ENCODE data around the gene SH2B3.

Gene SH2B3

GRCh38 chr12:111429828-111430432 is 24.2 kb downstream of the SH2B3 start:
- peak; percentile 74 for DNase-seq

GRCh38 chr12:111430433-111431353 is 25.0 kb downstream of the SH2B3 start:
- DNase-seq: peak; percentile 78

DNA sequence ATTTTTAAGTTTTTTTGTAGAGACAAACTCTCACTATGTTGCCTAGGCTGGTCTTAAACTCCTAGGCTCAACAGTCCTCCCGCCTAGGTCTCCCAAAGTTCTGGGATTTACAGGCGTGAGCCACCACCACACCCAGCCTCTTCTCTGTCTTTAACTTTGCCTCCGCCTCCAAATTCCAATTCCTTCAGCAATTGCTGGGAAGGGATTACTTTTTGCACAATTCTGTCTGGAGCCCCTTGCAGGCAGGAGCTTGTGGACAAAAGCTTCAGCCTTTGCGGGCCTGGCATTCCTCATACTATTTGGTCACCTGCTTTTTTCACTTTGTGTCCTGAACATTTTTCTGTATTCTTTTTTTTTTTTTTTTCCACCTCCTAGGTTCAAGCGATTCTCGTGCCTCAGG is 26.0 kb downstream of the SH2B3 start:
- no peak for DNase-seq

- DNase-seq: no peak
Measured at GRCh38 chr12:111434049-111434448, 28.3 kb downstream of the SH2B3 start.

GRCh38 chr12:111434680-111435338 is 29.1 kb downstream of the SH2B3 start:
- DNase-seq: peak; percentile 87

DNA sequence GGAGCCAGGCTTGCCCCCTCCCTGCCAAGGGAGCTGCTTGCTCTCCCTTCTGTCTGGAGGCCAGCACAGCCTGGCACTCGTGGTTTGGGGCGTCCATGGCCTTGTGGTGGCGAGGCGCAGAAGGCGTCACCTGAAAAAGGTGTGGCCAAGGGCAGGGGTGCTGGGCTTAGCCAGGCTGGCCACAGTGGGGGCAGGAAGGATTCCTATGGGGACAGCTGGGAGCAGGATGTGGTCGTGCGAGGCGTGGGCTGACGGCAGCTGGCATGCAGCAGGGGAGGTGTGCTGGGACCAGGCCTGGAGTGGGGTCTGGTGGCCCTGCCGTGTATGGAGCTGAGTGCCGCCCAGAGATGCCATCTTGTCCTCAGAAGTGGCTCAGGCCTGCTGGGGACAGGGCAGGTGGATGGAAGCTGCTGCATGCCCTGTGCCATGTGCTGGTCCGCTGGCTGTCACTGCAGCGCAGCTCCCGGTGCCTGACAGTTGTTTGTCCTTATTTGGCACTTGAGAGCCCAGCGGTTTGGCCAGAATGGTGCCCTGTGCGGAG is 30.0 kb downstream of the SH2B3 start:
- no peak for DNase-seq

DNA sequence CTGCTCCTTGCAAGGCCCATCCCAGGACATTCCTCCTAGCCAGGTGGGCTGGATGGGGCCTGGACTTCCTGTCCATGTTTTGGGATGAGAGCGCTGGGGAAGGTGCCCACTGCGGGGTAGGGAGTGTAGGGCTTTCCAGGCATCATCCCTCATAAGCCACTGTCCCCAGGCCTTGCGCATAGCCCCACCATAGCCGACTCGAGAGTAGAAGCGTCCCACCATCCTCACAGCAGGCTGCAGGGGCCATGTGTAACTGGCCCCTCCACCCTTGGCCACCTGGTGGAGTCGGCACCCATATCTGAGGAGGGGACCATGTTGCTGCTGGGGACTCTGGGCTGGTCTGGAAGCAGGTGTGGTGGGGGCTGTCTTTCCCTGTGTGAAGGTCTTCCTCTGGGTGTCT is 30.5 kb downstream of the SH2B3 start:
- DNase-seq: no peak

DNA sequence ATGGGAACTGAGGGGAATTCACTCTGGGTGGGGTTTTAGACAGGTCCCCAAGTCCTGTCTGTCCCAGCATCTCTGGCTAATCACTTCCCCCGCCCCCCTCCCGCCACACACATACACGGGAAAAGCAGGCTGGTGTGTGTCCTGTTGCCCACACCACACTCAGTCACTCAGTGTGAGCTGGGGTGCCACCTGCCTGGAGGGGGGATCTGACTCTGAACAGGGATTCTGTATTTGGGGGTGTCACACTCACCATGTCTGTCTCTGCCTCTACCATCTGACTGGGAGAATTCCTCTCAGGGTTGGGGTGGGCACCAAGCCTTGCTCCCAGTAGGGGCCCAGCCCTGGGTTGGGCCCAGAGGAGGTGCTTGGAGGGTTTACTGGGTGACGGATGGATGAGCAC is 31.1 kb downstream of the SH2B3 start:
- DNase-seq: no peak

GRCh38 chr12:111437816-111438454 is 32.2 kb downstream of the SH2B3 start:
- no peak for DNase-seq

- DNase-seq: peak; percentile 56
Measured at GRCh38 chr12:111438481-111438880, 32.8 kb downstream of the SH2B3 start.

- DNase-seq: no peak
Measured at GRCh38 chr12:111439657-111440151, 34.0 kb downstream of the SH2B3 start.

- no peak for DNase-seq
Measured at GRCh38 chr12:111440152-111440551, 34.4 kb downstream of the SH2B3 start.

DNA sequence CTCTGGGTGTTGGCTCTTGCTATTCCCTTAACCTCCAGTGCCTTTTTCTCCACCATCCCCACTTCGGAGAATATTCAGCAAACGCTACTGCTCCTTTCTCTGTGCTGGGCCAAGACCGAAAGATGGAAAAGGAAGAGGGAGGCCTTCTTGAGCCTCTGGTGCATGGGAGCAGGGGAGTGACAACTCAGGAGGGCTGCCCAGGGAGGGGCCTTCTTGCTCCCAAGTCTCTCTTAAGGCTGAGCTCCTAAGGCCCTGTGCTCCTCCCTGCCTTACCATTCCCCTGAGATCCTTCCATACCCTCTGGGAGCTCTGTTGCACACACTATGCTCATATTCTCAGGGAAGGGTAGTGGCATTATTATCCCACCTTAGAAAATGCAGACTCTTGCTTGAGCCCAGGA is 34.9 kb downstream of the SH2B3 start:
- no peak for DNase-seq

- no peak for DNase-seq
Measured at GRCh38 chr12:111441107-111441928, 35.6 kb downstream of the SH2B3 start.

DNA sequence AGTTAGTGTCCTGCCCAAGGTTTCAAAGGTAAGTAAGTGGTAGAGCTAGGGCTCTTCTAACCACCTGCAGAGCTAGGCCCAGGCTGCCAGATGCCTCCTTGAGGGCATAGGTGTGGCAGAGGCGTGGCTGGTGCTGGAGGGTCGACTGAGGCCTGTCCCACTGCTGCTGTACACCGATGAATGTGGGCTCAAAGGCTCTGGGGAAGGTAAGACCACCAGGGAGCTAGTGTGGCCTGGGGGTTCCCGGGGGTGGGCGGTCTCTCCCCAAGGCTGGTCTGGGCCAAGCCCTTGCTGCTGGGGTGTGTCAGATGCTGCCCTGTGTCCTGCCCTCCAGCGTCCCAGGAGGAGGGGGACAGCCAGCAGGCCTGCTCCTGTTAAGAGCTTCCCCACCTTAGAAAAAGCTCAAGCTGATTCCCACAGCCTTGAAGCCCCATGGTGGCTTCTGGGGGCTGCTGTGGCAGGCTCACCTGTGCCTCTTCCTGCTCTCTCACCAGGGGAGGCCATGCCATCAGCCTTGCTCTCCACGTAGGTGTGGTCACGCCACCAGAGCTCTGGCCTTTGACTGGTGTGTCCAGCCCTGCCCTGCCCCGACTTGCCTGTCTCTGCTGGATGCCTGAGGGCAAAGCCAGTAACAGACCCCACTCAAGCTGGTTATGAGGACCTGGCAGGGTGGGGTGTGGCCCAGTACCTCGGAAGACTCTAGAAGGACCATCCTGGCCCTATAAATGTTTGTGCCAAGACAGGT is 36.8 kb downstream of the SH2B3 start:
- no peak for DNase-seq

DNA sequence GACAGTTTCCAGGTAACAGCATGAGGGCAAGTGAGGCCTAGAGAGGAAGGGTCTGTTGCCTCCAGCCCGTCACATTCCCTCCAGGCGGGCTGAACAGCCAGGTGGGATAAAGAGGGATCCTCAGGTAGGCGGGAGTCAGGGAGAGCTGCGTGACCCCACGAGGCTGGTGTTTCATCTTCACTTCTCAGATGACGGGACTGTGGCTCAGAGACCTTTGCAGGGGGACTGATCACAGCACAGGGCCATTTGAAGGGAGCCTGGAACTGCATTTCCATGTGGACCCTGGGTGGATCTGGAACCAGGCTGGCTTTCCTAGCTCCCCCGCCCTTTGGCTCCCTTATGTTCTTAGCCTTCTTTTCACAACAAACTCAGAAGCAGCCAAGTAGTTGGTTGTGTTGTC is 37.4 kb downstream of the SH2B3 start:
- no peak for DNase-seq

GRCh38 chr12:111443586-111443985 is 37.9 kb downstream of the SH2B3 start:
- peak; percentile 62 for DNase-seq

- no peak for DNase-seq
Measured at GRCh38 chr12:111444314-111444924, 38.7 kb downstream of the SH2B3 start.

- DNase-seq: peak; percentile 90
Measured at GRCh38 chr12:111444925-111445725, 39.4 kb downstream of the SH2B3 start.

All from activated naive CD4-positive, alpha-beta T cell treated with Interleukin-2 at 50 U/mL for 16 hours (primary cell).